GM19193 (cell line): ENCODE measurements around the gene SMARCA4.
A peak's percentile ranks its signal among the peaks of the same experiment; 100 is the strongest.

Experiments
- POLR2A ChIP-seq: IDR thresholded peaks from 4 replicates; pipeline ENCODE4 v1.6.1; 2011; ENCODE audit not compliant: insufficient read depth, insufficient read length; ENCODE audit errors: extremely low read depth

SMARCA4 gene

GRCh38 chr19:11101057-11101456 is 140.2 kb downstream of the SMARCA4 start:
- TF ChIP-seq POLR2A, result no peak

- TF ChIP-seq POLR2A, result no peak
Observed at GRCh38 chr19:11102944-11103343, 142.1 kb downstream of the SMARCA4 start.

- TF ChIP-seq POLR2A, result peak; percentile 24
Observed at GRCh38 chr19:11105014-11105636, 144.3 kb downstream of the SMARCA4 start.

GRCh38 chr19:11106477-11106876 is 145.6 kb downstream of the SMARCA4 start:
- TF ChIP-seq POLR2A, result no peak

GRCh38 chr19:11108746-11109145 is 147.9 kb downstream of the SMARCA4 start:
- no peak for TF ChIP-seq POLR2A

- no peak for TF ChIP-seq POLR2A
Observed at GRCh38 chr19:11111117-11111770, 150.4 kb downstream of the SMARCA4 start.

- no peak for TF ChIP-seq POLR2A
Observed at GRCh38 chr19:11111771-11112144, 150.9 kb downstream of the SMARCA4 start.
